Nephron (organoid): ENCODE data around the gene DOCK2.

Source experiments
- H3K27ac Mint-ChIP-seq, 3 experiments: 2 replicates each; pipeline ENCODE4 v1.8.0; 2020; ENCODE audit warnings: mixed read lengths in 3 of 3, mild to moderate bottlenecking in 2 of 3, moderate library complexity in 1 of 3
- H3K27me3 Mint-ChIP-seq: 2 replicates; pipeline ENCODE4 v1.8.0; 2021; ENCODE audit warnings: low read depth, mild to moderate bottlenecking, moderate library complexity, mixed read lengths
- H3K36me3 Mint-ChIP-seq: 2 replicates; pipeline ENCODE4 v1.8.0; 2020; ENCODE audit warnings: low read depth, mixed read lengths
- H3K4me1 Mint-ChIP-seq: 2 replicates; pipeline ENCODE4 v1.8.0; 2020; ENCODE audit warnings: mixed read lengths
- H3K4me3 Mint-ChIP-seq, 3 experiments: 2 replicates each; pipeline ENCODE4 v1.8.0; 2020; ENCODE audit warnings: mild to moderate bottlenecking in 3 of 3, mixed read lengths in 3 of 3, moderate library complexity in 2 of 3
- H3K9me3 Mint-ChIP-seq: 2 replicates; pipeline ENCODE4 v1.8.0; 2020; ENCODE audit warnings: mixed read lengths
- TF ChIP-seq, protein P1 (sequence below), 3 experiments: fragments of 200-600 bp; sonication (generic); IDR thresholded peaks; one replicate each; pipeline ENCODE4 v1.5.0; 2021; ENCODE audit warnings: antibody characterized with exemption in 3 of 3; ENCODE audit not compliant: unreplicated experiment in 3 of 3

Gene DOCK2

DNA sequence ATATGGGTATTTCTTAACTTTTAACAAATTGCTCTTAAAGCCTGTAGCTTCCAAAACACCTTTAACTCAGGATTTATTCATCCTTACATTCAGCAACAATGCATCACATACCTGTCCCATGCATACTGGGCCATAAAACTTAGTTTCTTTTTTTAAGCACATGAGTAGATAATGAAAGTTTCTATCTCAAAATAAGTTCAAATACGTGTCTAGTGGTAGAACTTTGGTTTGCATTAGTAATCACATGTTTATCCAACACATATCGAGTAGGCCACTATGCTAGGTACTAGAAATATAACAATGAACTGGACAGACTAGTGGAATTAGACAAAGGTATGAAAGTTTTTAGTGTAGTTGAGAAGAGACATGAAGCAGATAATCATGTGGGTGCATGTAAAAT lies 99.6 kb downstream of the DOCK2 start:
- TF ChIP-seq, protein P1, sequence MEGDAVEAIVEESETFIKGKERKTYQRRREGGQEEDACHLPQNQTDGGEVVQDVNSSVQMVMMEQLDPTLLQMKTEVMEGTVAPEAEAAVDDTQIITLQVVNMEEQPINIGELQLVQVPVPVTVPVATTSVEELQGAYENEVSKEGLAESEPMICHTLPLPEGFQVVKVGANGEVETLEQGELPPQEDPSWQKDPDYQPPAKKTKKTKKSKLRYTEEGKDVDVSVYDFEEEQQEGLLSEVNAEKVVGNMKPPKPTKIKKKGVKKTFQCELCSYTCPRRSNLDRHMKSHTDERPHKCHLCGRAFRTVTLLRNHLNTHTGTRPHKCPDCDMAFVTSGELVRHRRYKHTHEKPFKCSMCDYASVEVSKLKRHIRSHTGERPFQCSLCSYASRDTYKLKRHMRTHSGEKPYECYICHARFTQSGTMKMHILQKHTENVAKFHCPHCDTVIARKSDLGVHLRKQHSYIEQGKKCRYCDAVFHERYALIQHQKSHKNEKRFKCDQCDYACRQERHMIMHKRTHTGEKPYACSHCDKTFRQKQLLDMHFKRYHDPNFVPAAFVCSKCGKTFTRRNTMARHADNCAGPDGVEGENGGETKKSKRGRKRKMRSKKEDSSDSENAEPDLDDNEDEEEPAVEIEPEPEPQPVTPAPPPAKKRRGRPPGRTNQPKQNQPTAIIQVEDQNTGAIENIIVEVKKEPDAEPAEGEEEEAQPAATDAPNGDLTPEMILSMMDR (IDR thresholded peaks at IDR 0.05; ENCODE audit: unreplicated experiment in 3 of 3): no peak
- Mint-ChIP-seq H3K4me1 (no peaks in the 10 kb centered on the region), H3K27ac (no peak overlapping the region), H3K36me3 (no peaks in the 10 kb centered on the region), H3K27me3 (peaks cover 8% of the 10 kb centered on the region), H3K9me3 (no peaks in the 10 kb centered on the region), H3K4me3 (no peak overlapping the region)

DNA sequence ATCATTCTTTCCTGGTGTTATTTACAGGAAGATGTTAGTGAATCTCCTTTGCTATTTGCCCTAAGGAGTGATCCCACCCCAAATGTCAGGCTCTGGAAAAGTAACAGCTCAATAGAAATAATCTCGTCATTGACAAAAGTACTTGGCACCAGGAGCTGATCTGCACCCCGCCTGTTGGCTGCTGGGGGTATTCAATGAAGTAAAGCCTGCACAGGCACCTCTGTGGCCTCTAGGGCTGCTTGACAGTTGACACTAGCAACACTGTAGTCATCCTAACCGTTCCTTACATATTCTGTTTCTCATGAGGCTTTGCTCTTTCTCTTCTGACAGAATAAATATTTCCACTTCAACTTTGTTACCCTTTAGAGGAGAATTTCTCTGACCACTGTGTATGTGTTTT lies 103.4 kb downstream of the DOCK2 start:
- Mint-ChIP-seq H3K4me3 (no peak overlapping the region), H3K36me3 (no peaks in the 10 kb centered on the region), H3K27ac (no peak overlapping the region), H3K4me1 (peaks cover 6% of the 10 kb centered on the region), H3K9me3 (no peaks in the 10 kb centered on the region), H3K27me3 (peaks cover 10% of the 10 kb centered on the region)
- TF ChIP-seq, protein P1 (IDR thresholded peaks at IDR 0.05; ENCODE audit: unreplicated experiment in 3 of 3): no peak

DNA sequence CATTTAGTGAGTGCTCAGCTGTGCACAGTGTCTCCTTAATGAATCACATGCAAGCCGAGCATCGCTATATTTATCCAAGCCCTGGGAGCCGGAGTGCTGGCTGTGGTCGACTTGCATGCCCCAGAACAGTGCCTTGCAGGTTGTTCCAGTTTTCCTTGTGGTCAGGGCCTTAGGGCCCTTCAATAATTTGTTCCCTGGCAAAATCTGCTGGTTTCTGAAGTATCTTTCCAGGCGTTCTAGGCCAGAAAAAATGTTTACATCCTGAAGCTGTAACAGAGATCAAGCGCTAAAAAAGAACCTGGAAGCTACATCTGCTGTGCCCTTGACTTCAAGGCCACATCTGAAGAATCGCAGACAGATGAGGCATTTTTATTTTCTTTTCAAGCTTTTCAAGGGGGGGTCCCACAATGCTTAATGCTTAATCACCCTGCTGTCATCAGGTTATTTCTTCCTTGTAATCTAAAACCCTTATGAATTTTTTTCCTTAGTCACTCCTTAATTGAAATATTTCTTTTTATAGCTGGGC lies 105.8 kb downstream of the DOCK2 start:
- H3K27me3 Mint-ChIP-seq: peaks cover 17% of the 10 kb centered on the region
- no peak overlapping the region for H3K4me3 Mint-ChIP-seq

DNA sequence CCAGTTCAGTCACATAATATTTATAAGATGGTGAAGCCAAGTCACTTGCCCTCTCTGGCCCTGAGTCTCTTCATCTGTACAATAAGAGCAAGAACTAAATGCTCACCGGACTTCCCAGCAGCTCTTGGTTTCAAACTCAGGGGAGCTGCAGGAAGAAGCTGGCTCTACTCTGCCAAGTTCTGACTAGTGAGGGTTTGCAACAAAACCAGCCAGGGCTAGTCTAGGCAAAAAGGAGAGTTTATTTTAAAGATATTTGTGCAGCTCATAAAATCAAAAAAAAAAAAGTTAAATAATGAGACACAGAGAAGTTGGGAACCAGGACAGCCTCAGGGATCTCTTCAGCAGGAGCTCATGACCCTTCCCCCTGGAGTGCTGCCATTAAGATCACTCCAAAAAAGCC lies 107.3 kb downstream of the DOCK2 start:
- Mint-ChIP-seq H3K36me3 (no peaks in the 10 kb centered on the region), H3K4me3 (no peak overlapping the region), H3K4me1 (peaks cover 6% of the 10 kb centered on the region), H3K27me3 (peaks cover 23% of the 10 kb centered on the region), H3K9me3 (no peaks in the 10 kb centered on the region), H3K27ac (no peak overlapping the region)
- TF ChIP-seq, protein P1 (IDR thresholded peaks at IDR 0.05; ENCODE audit: unreplicated experiment in 3 of 3): no peak

More for the DNA sequence above, 105.8 kb downstream of the DOCK2 start:
- TF ChIP-seq, protein P1 (IDR thresholded peaks at IDR 0.05; ENCODE audit: unreplicated experiment in 3 of 3): no peak
- Mint-ChIP-seq H3K4me1 (peaks cover 6% of the 10 kb centered on the region), H3K9me3 (no peaks in the 10 kb centered on the region), H3K27ac (no peak overlapping the region), H3K36me3 (no peaks in the 10 kb centered on the region)

DNA sequence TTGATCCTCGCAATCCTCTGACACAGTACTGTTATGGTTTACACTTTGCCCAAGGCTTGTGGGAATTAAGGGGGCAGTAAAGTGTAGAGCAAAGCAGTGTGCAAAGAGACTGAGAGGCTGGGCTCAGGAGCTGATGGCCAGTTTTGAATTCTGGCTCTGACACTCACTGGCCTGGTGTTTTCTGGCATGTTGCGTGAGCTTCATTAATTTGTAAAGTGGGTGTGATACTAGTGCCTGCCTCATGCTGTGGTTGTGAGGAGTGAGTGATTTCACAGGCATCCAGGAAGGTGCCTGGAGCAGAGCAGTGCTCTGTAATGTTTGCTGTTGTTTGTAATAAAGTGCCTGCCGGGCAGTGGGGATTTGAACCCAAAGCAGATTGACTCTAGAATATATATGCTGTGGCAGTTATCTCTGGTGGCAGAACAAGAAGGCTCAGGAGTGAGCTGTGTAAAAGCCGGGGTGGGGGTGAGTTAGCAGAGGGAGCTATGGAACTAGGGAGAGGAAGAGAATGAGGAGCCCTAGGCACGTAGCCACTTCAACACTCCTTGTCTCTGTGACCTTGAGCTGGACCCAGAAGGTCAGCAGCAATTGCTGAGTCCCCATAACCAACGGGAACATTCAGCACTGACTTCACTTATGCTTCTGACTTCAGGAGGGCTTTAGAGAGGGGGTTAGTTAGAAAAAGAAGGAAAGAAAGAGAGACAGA lies 108.5 kb downstream of the DOCK2 start:
- Mint-ChIP-seq H3K4me1 (peaks cover 6% of the 10 kb centered on the region), H3K4me3 (no peak overlapping the region), H3K36me3 (no peaks in the 10 kb centered on the region), H3K27ac (no peak overlapping the region), H3K9me3 (no peaks in the 10 kb centered on the region), H3K27me3 (peaks cover 23% of the 10 kb centered on the region)
- TF ChIP-seq, protein P1 (IDR thresholded peaks at IDR 0.05; ENCODE audit: unreplicated experiment in 3 of 3): no peak

DNA sequence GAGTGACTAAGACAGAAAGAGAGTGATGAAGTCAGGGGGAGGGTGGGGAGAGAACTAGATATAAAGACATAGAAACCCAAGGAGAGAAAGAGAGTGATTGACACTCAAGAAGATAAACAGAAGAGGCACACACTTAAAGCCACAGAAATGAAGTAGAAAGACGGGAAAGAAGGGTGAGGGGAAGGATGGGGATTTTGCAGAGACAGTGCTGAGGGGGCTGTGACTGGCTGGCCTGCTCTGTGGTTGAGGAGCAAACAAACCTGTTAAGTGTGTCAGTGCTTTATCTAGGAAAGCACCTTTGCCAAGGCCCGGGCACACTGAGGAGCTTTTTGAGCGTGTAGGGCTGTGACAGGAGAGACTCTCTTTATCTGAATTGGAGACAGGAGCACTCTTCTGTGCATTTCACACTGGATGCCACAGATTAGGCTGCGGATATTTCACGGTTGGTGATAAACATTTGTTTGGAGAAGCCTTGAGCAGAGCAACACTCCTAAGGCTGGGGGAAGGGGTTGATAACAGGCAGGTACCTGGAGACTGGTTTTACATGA lies 109.1 kb downstream of the DOCK2 start:
- H3K9me3 Mint-ChIP-seq: no peaks in the 10 kb centered on the region

More for the DNA sequence above, 109.1 kb downstream of the DOCK2 start:
- no peaks in the 10 kb centered on the region for H3K36me3 Mint-ChIP-seq
- H3K4me1 Mint-ChIP-seq: peaks cover 6% of the 10 kb centered on the region
- no peak overlapping the region for H3K4me3 Mint-ChIP-seq
- peaks cover 25% of the 10 kb centered on the region for H3K27me3 Mint-ChIP-seq
- TF ChIP-seq, protein P1 (IDR thresholded peaks at IDR 0.05; ENCODE audit: unreplicated experiment in 3 of 3): no peak
- H3K27ac Mint-ChIP-seq: no peak overlapping the region
